ENCODE measurements around the gene GAB3.
A peak's percentile ranks its signal among the peaks of the same experiment; 100 is the strongest.

The GAB3 gene

DNA sequence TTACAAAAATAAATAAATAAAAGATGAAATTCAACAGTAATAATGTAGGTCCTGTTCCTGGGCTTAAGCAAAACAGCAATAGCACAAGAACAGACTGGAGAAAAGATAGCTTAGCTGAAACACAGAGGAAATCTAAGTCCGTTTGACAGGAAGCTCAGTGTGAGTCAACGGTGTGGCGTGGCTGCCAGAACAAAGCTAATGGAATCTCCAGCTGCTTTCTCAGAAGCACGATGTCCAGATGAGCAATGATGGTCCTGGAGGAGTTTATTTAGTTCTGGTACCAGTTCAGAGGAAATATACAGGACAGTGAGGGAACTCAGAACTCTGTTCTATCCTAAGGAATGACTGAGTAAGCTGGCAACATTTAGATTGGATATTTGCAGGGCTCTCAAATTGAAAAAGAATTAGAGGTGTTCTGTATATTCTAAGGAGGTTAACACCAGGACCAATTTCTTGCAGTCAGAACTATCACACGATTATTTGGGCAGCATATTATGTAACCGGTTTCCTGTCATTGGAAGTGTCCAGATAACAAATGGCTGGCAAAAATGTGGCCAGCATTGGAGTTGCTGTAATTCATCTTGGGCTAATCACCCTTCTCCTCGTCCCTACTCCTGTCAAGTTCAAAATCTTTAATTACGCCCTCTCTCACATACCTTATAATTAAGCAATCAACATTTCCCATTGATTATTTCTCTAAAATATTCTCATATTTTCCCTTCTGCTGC is 12.7 kb downstream of the GAB3 start:
- Mint-ChIP-seq H3K9me3 (no peaks in the 10 kb centered on the region), H3K27ac (peak overlapping the region; percentile 96), H3K36me3 (ENCODE audit: insufficient read depth) (peaks cover 10% of the 10 kb centered on the region), H3K4me3 (peak overlapping the region; percentile 62 to 80), H3K4me1 (ENCODE audit: low read depth in 2 of 2) (peaks cover 46 to 70% of the 10 kb centered on the region in 2 donors), H3K27me3 (no peaks in the 10 kb centered on the region)
- DNase-seq (no peak), ATAC-seq (replicated peaks) (no peak)

GRCh38 chrX:154737136-154737535 is 13.7 kb downstream of the GAB3 start:
- ATAC-seq (replicated peaks): no peak
- DNase-seq: no peak
- peak overlapping the region; percentile 96 for H3K27ac Mint-ChIP-seq
- H3K4me1 Mint-ChIP-seq (ENCODE audit: low read depth in 2 of 2): peaks cover 49 to 71% of the 10 kb centered on the region in 2 donors
- H3K9me3 Mint-ChIP-seq: no peaks in the 10 kb centered on the region
- H3K4me3 Mint-ChIP-seq: peak overlapping the region; percentile 62 to 80
- H3K27me3 Mint-ChIP-seq: no peaks in the 10 kb centered on the region
- H3K36me3 Mint-ChIP-seq (ENCODE audit: insufficient read depth): peaks cover 10% of the 10 kb centered on the region

- H3K36me3 Mint-ChIP-seq (ENCODE audit: insufficient read depth): peaks cover 19% of the 10 kb centered on the region
- H3K4me3 Mint-ChIP-seq: peak overlapping the region; percentile 80 to 84
- DNase-seq: no peak
- no peaks in the 10 kb centered on the region for H3K27me3 Mint-ChIP-seq
- ATAC-seq (replicated peaks): no peak
- H3K9me3 Mint-ChIP-seq: no peaks in the 10 kb centered on the region
- peaks cover 60 to 77% of the 10 kb centered on the region in 2 donors for H3K4me1 Mint-ChIP-seq (ENCODE audit: low read depth in 2 of 2)
- peak overlapping the region; percentile 96 for H3K27ac Mint-ChIP-seq
Observed at GRCh38 chrX:154735695-154736393, 15.0 kb downstream of the GAB3 start.

GRCh38 chrX:154734061-154734781 is 16.7 kb downstream of the GAB3 start:
- peak overlapping the region; percentile 96 for H3K27ac Mint-ChIP-seq
- DNase-seq: peak in 2 of 3 experiments; percentile 24 to 35
- peaks cover 22% of the 10 kb centered on the region for H3K36me3 Mint-ChIP-seq (ENCODE audit: insufficient read depth)

DNA sequence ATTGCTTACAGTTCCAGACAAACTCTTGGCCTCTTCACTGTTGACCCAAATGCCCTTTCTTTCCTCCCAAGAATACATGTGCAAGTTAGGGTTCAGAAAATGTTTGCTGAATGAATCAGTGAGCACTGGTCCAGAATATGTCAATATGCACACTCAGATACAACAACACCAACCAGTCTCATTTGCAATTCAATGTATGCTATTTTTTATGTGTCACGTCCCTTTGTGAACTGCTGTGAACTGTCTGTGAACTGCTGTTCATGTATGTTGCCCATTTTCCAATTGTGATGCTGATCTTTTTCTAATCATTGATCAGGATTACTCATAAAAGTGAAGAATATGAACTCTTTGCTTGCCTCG is 17.8 kb downstream of the GAB3 start:
- Mint-ChIP-seq H3K4me1 (ENCODE audit: low read depth in 2 of 2) (peaks cover 71 to 79% of the 10 kb centered on the region in 2 donors), H3K36me3 (ENCODE audit: insufficient read depth) (peaks cover 25% of the 10 kb centered on the region), H3K27ac (peak overlapping the region; percentile 96), H3K27me3 (no peaks in the 10 kb centered on the region), H3K9me3 (no peaks in the 10 kb centered on the region), H3K4me3 (peak overlapping the region; percentile 80 to 84)
- no peak for DNase-seq
- ATAC-seq (replicated peaks): no peak

More at GRCh38 chrX:154734061-154734781, 16.7 kb downstream of the GAB3 start:
- peak; percentile 64 for ATAC-seq (replicated peaks)
- no peaks in the 10 kb centered on the region for H3K9me3 Mint-ChIP-seq
- H3K4me3 Mint-ChIP-seq: peak overlapping the region; percentile 80 to 84
- H3K4me1 Mint-ChIP-seq (ENCODE audit: low read depth in 2 of 2): peaks cover 64 to 81% of the 10 kb centered on the region in 2 donors
- H3K27me3 Mint-ChIP-seq: no peaks in the 10 kb centered on the region

DNA sequence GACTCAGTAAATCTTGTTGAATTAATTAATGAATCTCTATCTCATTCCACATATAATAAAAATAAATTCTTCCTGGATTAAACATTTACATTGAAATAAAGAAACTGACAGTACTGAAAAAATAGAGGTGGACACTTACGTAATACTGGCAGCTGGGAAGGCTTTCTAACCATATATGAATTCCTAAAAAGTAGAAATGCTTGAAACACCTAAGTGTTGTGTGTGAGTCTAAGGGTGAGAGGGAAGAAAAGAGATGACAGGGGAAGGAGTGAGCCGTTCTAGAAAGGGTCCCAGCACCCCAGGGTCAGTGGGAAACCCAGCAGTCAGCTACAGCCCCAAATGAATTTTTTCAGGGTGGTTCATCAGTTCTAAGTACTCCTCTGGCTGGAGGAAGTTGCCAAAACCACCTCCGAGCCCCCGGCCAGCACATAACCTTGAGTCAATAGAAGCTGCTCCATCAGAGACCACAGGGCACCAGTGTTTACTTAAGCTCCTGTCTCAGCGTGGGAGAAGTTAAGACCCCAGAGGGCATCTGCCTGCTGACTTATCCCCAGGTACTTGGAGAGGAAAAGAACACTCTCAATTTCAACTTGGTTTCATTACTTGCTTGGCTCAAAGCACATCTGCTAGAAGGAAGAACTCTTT is 18.3 kb downstream of the GAB3 start:
- Mint-ChIP-seq H3K4me1 (ENCODE audit: low read depth in 2 of 2) (peaks cover 71 to 77% of the 10 kb centered on the region in 2 donors), H3K27ac (peak overlapping the region; percentile 96), H3K27me3 (no peaks in the 10 kb centered on the region), H3K4me3 (peak overlapping the region; percentile 80 to 84), H3K36me3 (ENCODE audit: insufficient read depth) (peaks cover 24% of the 10 kb centered on the region), H3K9me3 (no peaks in the 10 kb centered on the region)
- no peak for DNase-seq
- no peak for ATAC-seq (replicated peaks)

GRCh38 chrX:154731881-154732280 is 19.0 kb downstream of the GAB3 start:
- H3K27ac Mint-ChIP-seq: peak overlapping the region; percentile 96
- peak overlapping the region; percentile 80 to 84 for H3K4me3 Mint-ChIP-seq
- peaks cover 17% of the 10 kb centered on the region for H3K36me3 Mint-ChIP-seq (ENCODE audit: insufficient read depth)
- ATAC-seq (replicated peaks) (peak; percentile 68), DNase-seq (peak; percentile 31 to 40 (median 37))
- H3K4me1 Mint-ChIP-seq (ENCODE audit: low read depth in 2 of 2): peaks cover 70 to 76% of the 10 kb centered on the region in 2 donors
- H3K27me3 Mint-ChIP-seq: no peaks in the 10 kb centered on the region
- H3K9me3 Mint-ChIP-seq: no peaks in the 10 kb centered on the region

- Mint-ChIP-seq H3K9me3 (no peaks in the 10 kb centered on the region), H3K36me3 (ENCODE audit: insufficient read depth) (peaks cover 16% of the 10 kb centered on the region), H3K4me3 (peak overlapping the region; percentile 80 to 84), H3K27ac (peak overlapping the region; percentile 96), H3K27me3 (no peaks in the 10 kb centered on the region), H3K4me1 (ENCODE audit: low read depth in 2 of 2) (peaks cover 71 to 76% of the 10 kb centered on the region in 2 donors)
- ATAC-seq (replicated peaks) (peak; percentile 65), DNase-seq (peak; percentile 34 to 43 (median 38))
Observed at GRCh38 chrX:154731184-154731583, 19.7 kb downstream of the GAB3 start.

- no peaks in the 10 kb centered on the region for H3K9me3 Mint-ChIP-seq
- peak overlapping the region; percentile 80 to 84 for H3K4me3 Mint-ChIP-seq
- DNase-seq: no peak
- peak overlapping the region; percentile 96 for H3K27ac Mint-ChIP-seq
- H3K36me3 Mint-ChIP-seq (ENCODE audit: insufficient read depth): peaks cover 19% of the 10 kb centered on the region
- no peak for ATAC-seq (replicated peaks)
- H3K27me3 Mint-ChIP-seq: no peaks in the 10 kb centered on the region
- peaks cover 72 to 77% of the 10 kb centered on the region in 2 donors for H3K4me1 Mint-ChIP-seq (ENCODE audit: low read depth in 2 of 2)
Observed at GRCh38 chrX:154730253-154730891, 20.5 kb downstream of the GAB3 start.

DNA sequence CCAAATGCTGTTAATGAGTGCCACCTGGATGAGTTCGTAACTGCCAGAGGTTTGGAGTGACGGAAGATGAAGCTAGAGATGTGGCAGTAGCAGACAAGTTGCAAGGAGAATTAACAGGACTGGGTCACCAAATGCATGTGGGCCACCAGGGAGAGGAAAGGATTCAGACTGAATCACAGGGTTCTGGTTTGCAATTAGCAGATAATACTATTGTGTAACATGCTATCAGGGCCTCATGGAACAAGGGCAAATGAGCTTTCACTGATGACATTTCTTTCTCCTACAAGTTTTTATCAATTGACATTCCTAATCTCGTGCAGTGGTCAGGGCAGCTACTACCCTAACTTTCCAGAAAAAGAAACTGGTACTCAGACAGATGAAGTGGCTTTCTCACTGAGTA is 21.4 kb downstream of the GAB3 start:
- H3K27ac Mint-ChIP-seq: peak overlapping the region; percentile 96
- ATAC-seq (replicated peaks): no peak
- H3K4me1 Mint-ChIP-seq (ENCODE audit: low read depth in 2 of 2): peaks cover 76 to 81% of the 10 kb centered on the region in 2 donors
- peak overlapping the region; percentile 29 to 60 for H3K4me3 Mint-ChIP-seq
- peaks cover 19% of the 10 kb centered on the region for H3K36me3 Mint-ChIP-seq (ENCODE audit: insufficient read depth)
- no peaks in the 10 kb centered on the region for H3K27me3 Mint-ChIP-seq
- no peaks in the 10 kb centered on the region for H3K9me3 Mint-ChIP-seq
- DNase-seq: no peak

DNA sequence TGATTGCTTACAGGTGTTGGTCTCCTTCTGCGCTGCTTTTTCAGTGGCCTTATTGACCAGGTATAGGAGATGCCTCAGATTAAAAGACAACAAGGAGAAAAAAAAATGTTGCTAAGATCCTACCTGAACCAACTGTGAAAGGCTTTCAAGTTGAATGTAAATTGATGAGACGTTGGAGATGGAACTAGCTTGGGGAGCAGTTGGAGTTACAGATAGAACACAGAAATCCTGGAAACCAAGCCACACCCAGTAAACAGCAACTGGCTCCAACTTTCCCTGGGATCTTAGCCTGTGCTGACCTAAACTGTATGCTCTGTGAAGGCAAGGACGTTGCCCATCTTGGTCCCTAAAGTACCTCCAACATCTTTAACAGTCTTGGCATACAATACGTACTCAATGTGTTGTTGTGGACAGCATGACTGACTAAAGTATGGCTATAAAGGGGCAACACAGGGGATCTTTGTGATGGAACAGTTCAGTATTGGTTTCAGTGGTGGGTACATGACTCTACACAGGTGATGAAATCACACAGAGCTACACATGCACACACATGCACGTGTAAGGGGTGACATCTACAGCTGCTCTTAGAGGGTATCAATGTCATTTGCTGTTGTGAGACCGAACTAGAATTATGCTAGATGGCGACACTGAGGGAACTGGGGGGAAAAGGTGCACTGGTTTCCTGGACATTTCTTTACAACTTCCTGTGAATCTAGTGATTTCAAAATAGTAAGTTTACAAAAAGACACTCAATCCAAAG is 22.3 kb downstream of the GAB3 start:
- no peaks in the 10 kb centered on the region for H3K9me3 Mint-ChIP-seq
- peak overlapping the region; percentile 29 to 60 for H3K4me3 Mint-ChIP-seq

DNA sequence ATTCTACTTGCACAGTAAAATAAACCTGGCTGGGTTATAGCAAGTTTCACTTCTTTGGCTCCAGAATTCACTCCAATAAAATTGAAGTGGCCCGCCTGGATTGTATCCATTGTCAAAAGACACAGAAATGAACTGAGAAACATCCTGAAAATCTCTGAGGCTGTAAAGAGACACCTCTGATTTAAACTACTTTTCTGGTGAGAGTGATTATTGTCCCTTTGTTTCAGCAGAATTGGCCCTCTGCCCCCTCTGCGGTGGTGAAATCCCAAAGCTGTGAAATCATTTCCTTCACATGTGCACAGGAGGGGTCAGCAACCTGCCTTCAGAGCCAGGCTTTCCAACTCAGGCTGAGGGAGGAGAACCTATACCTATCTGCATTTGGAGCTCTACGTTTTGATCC is 23.0 kb downstream of the GAB3 start:
- peaks cover 19% of the 10 kb centered on the region for H3K36me3 Mint-ChIP-seq (ENCODE audit: insufficient read depth)
- H3K9me3 Mint-ChIP-seq: no peaks in the 10 kb centered on the region
- peak overlapping the region; percentile 96 for H3K27ac Mint-ChIP-seq
- no peak overlapping the region for H3K4me3 Mint-ChIP-seq
- no peak for ATAC-seq (replicated peaks)
- H3K4me1 Mint-ChIP-seq (ENCODE audit: low read depth in 2 of 2): peaks cover 77 to 78% of the 10 kb centered on the region in 2 donors
- no peak for DNase-seq
- no peaks in the 10 kb centered on the region for H3K27me3 Mint-ChIP-seq

More for the DNA sequence above, 22.3 kb downstream of the GAB3 start:
- Mint-ChIP-seq H3K4me1 (ENCODE audit: low read depth in 2 of 2) (peaks cover 77% of the 10 kb centered on the region in 2 donors), H3K27ac (peak overlapping the region; percentile 96), H3K36me3 (ENCODE audit: insufficient read depth) (peaks cover 19% of the 10 kb centered on the region), H3K27me3 (no peaks in the 10 kb centered on the region)
- ATAC-seq (replicated peaks): no peak
- DNase-seq: no peak

Measured in effector memory CD8-positive, alpha-beta T cell (primary cell).